ENCODE results near the gene AFDN. TPM values are rescaled to one million over a fixed set of nuclear protein-coding genes. Genes with fewer than 3 reads are reported as not detected.
"Not testable (repeated sequence)": the region's sequence is repeated elsewhere in the genome, so short reads cannot be mapped to it uniquely, and the experiment has no call there.

Gene AFDN
- total RNA-seq, 2 experiments from 2014 or later, result 12.5 to 13.9 TPM

DNA sequence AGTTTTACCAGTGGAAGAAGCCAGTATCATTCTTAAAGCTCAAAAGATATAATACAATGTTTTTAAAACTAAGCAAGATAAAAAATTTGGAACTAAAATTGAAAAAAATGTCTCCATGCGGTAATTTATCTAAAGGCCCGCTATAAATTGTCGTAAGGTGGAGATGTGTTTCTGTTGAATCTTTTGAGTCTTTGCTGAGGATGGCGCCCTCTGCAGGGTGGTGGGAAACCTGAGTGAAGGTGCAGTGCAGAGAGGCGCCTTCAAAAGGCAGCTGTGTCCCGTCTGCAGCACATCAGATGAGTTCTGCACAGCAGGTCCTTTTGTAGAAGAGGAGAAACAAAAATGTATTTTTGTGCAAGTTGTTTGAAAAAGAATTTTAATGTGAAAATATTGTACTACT, 141.4 kb downstream of the AFDN start:
- peak; percentile 51 for DNase-seq
- no peaks in the 10 kb centered on the region for H3K4me1 Mint-ChIP-seq (ENCODE audit: low read depth)
- H3K27me3 Mint-ChIP-seq (ENCODE audit: low read depth), result no peaks in the 10 kb centered on the region
- no peaks in the 10 kb centered on the region for H3K36me3 Mint-ChIP-seq (ENCODE audit: low read depth)
- CTCF ChIA-PET, result no interaction called here
- no peak overlapping the region for H3K4me3 Mint-ChIP-seq
- no peak overlapping the region for H3K27ac Mint-ChIP-seq
- intact Hi-C loops (cut with micrococcal nuclease), result no loop called here
- H3K9me3 Mint-ChIP-seq, result no peaks in the 10 kb centered on the region

DNA sequence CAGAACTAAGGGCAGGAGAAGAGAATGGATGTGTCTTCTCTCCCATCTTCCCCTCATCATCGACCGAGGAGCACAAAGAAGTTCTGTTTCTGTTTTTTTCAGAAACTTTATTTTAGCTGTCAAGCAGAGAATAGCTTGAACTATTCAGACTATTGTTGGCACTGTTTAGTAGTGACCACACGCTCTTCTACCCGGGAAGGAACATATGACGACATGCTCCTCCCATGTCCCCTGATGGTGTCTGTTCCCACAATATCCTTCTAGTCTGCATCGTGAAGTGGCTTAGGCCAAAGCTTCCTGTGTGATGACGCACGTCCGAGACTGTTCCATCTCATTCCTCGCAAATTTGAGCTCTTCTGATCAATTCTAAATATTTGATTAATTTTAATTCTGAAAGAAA, 143.5 kb downstream of the AFDN start:
- no peak for DNase-seq
- peaks cover 4% of the 10 kb centered on the region for H3K27me3 Mint-ChIP-seq (ENCODE audit: low read depth)
- no peak overlapping the region for H3K27ac Mint-ChIP-seq
- CTCF ChIA-PET, result no interaction called here
- no peaks in the 10 kb centered on the region for H3K9me3 Mint-ChIP-seq
- no peaks in the 10 kb centered on the region for H3K4me1 Mint-ChIP-seq (ENCODE audit: low read depth)
- no peak overlapping the region for H3K4me3 Mint-ChIP-seq
- intact Hi-C loops (cut with micrococcal nuclease), result no loop called here
- no peaks in the 10 kb centered on the region for H3K36me3 Mint-ChIP-seq (ENCODE audit: low read depth)

DNA sequence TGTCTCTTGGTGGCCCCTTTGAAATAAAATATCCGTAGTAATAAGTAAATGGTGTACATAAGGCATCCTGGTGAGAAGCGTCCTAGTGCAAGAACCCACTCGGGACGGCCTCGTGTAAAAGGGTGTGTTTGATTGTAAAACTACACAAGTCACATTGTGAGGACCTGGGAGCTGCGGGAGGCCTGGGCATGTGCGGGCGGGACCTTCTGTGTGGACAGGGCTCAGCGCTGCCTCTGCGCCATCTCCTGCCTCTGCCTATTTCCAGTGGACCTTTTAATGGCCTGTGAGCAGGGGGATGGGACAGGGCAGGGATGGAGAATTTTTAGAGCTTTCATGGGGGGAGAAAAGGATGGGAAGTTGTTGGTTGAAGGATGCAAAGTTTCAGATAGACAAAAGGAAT, 145.5 kb downstream of the AFDN start:
- Mint-ChIP-seq H3K27ac (no peak overlapping the region), H3K27me3 (ENCODE audit: low read depth) (peaks cover 4% of the 10 kb centered on the region), H3K4me3 (no peak overlapping the region), H3K4me1 (ENCODE audit: low read depth) (no peaks in the 10 kb centered on the region), H3K9me3 (no peaks in the 10 kb centered on the region), H3K36me3 (ENCODE audit: low read depth) (no peaks in the 10 kb centered on the region)
- CTCF ChIA-PET, result no interaction called here
- intact Hi-C loops (cut with micrococcal nuclease), result no loop called here
- DNase-seq, result no peak

DNA sequence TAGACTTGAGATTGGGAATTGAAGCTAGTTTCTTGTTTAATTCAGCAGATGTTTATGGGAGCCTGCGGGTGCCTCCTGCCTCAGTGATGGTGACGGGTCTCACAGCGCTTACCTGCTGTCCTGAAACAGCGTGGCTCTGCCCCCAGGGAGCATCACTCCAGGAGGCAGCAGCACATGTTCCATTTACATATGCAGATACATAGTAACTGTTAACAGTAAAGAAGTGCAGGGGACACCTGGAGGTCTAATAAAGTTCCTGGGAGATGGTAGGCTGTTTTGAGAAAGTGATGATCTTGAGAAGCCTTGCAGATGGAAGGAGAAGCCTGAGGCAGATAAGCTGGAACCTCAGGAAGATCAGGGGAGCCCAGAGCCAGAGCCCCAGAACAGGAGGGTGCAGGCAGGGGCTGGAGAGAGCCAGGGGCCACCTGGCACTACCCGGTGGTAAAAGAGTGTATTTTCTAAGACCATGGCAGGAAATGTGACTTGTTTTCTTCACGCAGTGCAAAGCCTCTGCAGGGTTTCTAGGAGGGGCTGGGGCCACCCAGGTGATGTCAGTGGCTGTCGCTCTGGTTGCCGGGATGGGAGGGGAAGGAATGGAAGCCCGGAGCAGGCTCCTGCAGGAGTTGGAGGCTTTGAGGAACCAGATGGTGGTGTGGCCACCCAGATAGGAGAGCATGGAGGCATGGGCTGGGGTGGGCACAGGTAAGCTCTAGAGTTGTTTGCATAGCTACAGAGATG, 146.6 kb downstream of the AFDN start:
- DNase-seq, result no peak
- Mint-ChIP-seq H3K27me3 (ENCODE audit: low read depth) (peaks cover 6% of the 10 kb centered on the region), H3K9me3 (no peaks in the 10 kb centered on the region), H3K36me3 (ENCODE audit: low read depth) (no peaks in the 10 kb centered on the region), H3K4me1 (ENCODE audit: low read depth) (no peaks in the 10 kb centered on the region), H3K4me3 (no peak overlapping the region), H3K27ac (no peak overlapping the region)
- CTCF ChIA-PET, result no interaction called here
- intact Hi-C loops (cut with micrococcal nuclease), result no loop called here

DNA sequence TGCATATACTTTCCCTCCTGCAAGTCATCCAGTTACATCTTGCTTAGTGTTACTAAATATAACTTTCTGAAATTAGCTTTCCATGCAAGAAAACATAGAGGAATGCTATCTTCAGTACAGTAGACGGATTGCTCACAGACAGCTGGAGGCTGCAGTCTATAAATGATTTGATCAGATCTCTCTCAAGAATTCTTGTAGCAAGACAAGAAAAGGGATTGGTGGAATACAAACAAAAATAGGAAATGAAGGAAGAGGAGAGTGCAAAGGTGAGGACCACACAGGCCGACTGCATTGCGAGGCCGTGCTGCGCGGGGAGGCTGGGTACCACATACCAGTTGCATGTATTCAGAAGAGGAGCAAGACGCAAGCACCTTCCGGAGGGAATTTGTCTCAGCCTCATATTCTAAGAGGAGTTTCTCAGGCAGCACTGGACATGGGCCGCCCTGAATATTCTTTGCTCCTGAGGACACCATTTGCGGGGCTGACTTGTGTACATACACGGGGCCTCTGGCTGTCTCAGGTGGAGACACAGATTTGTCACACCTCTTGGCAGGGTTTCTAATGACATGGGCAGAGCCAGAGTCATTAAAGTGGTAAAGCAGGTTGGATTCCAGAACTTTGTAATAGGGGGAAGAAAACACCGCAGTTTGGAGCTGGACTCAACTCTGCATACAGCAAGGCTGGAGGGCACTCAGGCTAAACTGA, 148.1 kb downstream of the AFDN start:
- no peak overlapping the region for H3K4me3 Mint-ChIP-seq
- H3K9me3 Mint-ChIP-seq, result no peaks in the 10 kb centered on the region
- H3K27me3 Mint-ChIP-seq (ENCODE audit: low read depth), result peaks cover 6% of the 10 kb centered on the region
- intact Hi-C loops (cut with micrococcal nuclease), result no loop called here
- no peak overlapping the region for H3K27ac Mint-ChIP-seq
- DNase-seq, result no peak
- H3K4me1 Mint-ChIP-seq (ENCODE audit: low read depth), result no peaks in the 10 kb centered on the region
- CTCF ChIA-PET, result no interaction called here
- H3K36me3 Mint-ChIP-seq (ENCODE audit: low read depth), result no peaks in the 10 kb centered on the region

DNA sequence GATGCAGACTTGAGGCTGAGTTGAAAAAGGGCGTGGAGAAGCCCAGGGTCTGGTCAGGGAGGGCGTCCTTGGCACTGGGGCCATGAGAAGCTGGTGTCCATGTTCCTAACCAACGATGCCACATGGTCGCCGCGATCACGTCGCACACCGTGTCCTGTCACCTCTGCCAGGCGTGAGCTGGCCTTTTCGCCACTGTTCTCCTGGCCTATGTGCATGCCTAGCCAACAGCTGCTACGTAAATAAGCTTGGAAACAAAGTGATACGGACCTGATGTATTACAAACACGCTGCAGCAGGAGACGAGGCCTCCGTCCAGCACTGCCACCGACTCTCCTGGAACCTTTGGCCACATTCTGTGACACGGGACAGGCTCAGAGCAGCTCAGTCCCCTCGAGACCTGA, 148.7 kb downstream of the AFDN start:
- CTCF ChIA-PET, result no interaction called here
- H3K4me1 Mint-ChIP-seq (ENCODE audit: low read depth), result no peaks in the 10 kb centered on the region
- DNase-seq, result no peak
- H3K27me3 Mint-ChIP-seq (ENCODE audit: low read depth), result peaks cover 6% of the 10 kb centered on the region
- no peaks in the 10 kb centered on the region for H3K9me3 Mint-ChIP-seq
- no peak overlapping the region for H3K27ac Mint-ChIP-seq
- no peaks in the 10 kb centered on the region for H3K36me3 Mint-ChIP-seq (ENCODE audit: low read depth)
- no peak overlapping the region for H3K4me3 Mint-ChIP-seq
- intact Hi-C loops (cut with micrococcal nuclease), result no loop called here

DNA sequence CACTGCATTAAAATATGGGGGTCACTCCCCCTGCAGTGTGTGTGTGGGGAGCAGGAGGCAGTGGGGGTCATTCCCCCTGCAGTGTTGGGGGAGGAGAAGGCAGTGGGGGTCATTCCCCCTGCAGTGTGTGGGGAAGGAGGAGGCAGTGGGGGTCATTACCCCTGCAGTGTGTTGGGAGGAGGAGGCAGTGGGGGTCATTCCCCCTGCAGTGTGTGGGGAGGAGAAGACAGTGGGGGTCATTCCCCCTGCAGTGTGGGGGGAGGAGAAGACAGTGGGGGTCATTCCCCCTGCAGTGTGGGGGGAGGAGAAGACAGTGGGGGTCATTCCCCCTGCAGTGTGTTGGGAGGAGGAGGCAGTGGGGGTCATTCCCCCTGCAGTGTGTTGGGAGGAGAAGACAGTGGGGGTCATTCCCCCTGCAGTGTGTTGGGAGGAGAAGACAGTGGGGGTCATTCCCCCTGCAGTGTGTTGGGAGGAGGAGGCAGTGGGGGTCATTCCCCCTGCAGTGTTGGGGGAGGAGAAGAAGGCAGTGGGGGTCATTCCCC, 149.5 kb downstream of the AFDN start:
- DNase-seq; H3K4me1 Mint-ChIP-seq (ENCODE audit: low read depth); H3K27me3 Mint-ChIP-seq (ENCODE audit: low read depth); H3K27ac Mint-ChIP-seq; intact Hi-C loops (cut with micrococcal nuclease); H3K36me3 Mint-ChIP-seq (ENCODE audit: low read depth); H3K9me3 Mint-ChIP-seq; H3K4me3 Mint-ChIP-seq; CTCF ChIA-PET: not testable (repeated sequence)

DNA sequence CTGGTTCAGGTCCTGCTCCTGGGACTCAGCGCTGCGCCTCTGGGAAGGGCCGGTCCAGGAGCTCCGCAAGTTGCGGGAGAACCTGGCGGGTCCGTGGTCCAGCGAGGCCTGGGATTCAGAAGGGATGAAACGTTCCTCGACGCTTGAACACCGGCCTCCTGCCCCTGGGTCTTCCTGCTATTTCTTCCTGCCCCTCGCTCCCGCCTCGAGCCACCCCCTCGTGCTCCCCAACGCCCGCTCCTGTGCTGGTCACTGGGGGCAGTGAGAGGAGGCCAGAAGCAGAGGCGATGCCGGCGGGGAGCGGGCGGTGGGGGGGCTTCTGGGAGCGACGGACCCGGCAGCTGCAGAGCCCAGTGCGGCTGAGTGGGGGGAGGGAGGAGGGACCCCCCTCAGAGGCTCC, 150.0 kb downstream of the AFDN start:
- no peaks in the 10 kb centered on the region for H3K9me3 Mint-ChIP-seq

DNA sequence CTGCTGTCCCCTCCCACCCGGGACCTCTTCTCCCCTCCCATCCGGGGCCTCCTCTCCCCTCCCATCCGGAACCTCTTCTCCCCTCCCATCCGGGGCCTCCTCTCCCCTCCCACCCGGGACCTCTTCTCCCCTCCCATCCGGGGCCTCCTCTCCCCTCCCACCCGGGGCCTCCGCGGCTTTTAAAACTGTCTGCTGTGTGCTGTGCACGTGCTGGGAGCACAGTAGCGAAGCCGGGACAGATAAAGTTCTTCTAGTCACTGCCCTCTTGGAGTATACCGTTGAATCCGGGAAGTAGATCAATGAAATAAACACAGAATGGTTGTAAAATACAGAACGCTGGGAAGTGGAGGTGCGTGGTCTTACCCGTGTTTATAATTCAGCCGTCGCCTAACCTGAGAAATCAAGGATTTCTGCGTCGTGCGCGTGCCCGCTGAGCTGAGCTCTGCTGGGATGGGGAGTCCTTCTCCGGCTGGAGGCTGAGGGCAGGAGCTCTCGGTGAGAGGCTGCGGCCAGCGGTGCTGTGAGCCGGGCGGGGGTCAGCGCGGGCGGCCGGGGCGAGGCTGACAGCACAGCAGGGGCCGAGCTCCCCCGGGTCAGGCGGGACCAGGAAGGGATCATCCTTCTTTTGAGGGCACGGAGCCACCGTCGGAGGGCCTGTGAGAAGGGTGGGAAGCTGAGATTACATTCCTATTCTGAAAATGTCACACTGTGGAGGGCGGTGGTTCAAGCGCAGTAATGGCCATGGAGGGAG, 151.2 kb downstream of the AFDN start:
- no peak overlapping the region for H3K4me3 Mint-ChIP-seq
- no peaks in the 10 kb centered on the region for H3K36me3 Mint-ChIP-seq (ENCODE audit: low read depth)
- no peaks in the 10 kb centered on the region for H3K9me3 Mint-ChIP-seq
- H3K27ac Mint-ChIP-seq, result no peak overlapping the region
- H3K4me1 Mint-ChIP-seq (ENCODE audit: low read depth), result no peaks in the 10 kb centered on the region
- DNase-seq, result no peak
- peaks cover 6% of the 10 kb centered on the region for H3K27me3 Mint-ChIP-seq (ENCODE audit: low read depth)
- intact Hi-C loops (cut with micrococcal nuclease), result no loop called here
- CTCF ChIA-PET, result no interaction called here

More for the DNA sequence above, 150.0 kb downstream of the AFDN start:
- Mint-ChIP-seq H3K27me3 (ENCODE audit: low read depth) (peaks cover 6% of the 10 kb centered on the region), H3K36me3 (ENCODE audit: low read depth) (no peaks in the 10 kb centered on the region), H3K4me1 (ENCODE audit: low read depth) (no peaks in the 10 kb centered on the region), H3K27ac (no peak overlapping the region), H3K4me3 (no peak overlapping the region)
- DNase-seq, result no peak
- intact Hi-C loops (cut with micrococcal nuclease), result no loop called here
- CTCF ChIA-PET, result no interaction called here

DNA sequence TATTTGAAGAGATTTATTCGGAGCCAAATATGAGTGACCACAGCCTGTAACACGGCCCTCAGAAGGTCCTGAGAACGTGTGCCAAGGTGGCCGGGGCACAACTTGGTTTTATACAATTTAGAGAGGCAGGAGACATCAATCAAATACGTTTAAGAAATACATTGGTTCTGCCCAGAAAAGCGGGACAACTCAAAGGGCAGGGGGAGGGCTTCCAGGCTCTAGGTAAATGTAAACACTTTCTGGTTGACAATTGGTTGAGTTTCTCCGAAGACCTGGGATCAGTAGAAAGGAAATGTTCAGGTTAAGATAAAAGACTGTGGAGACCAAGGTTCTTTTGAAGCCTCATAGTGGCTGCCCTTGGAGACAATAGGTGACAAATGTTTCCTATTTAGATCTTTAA, 151.9 kb downstream of the AFDN start:
- CTCF ChIA-PET, result no interaction called here
- Mint-ChIP-seq H3K9me3 (no peaks in the 10 kb centered on the region), H3K36me3 (ENCODE audit: low read depth) (no peaks in the 10 kb centered on the region), H3K27me3 (ENCODE audit: low read depth) (peaks cover 6% of the 10 kb centered on the region), H3K4me3 (no peak overlapping the region), H3K27ac (no peak overlapping the region), H3K4me1 (ENCODE audit: low read depth) (no peaks in the 10 kb centered on the region)
- no peak for DNase-seq
- intact Hi-C loops (cut with micrococcal nuclease), result no loop called here

DNA sequence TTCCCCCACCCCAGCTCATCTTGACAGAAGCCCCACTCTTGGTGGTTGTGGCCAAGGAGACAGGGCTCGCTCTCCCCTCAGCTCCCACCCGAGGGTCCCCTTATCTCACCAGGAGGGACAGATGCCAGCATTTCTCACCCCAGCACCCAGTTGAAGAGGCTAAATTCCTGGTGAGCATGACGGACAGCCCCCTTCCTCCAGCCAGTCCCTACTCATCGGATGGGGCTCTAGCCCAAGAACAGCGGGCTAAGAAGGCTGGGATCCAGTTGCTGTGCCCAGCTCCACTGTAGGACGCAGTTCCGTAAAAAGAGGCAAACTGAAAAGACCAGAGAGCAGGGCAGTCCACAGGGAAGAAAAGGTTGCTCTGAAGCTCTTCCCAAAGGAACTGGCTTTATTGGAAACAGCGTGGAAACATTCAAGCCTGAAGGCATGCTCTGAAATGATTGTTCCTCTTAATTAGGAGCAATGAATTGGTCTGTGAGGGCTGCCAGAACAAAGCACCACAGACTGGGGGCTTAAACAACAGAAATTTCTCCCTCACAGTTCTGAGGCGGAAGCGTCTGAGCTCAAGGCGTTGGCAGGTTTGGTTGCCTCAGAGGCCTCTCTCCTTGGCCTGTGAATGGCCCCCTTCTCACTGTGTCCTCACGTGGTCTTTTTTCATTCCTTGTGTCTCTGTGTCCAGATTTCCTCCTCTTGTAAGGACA, 152.9 kb downstream of the AFDN start:
- Mint-ChIP-seq H3K9me3 (no peaks in the 10 kb centered on the region), H3K27ac (no peak overlapping the region), H3K4me3 (no peak overlapping the region), H3K27me3 (ENCODE audit: low read depth) (peaks cover 6% of the 10 kb centered on the region), H3K4me1 (ENCODE audit: low read depth) (no peaks in the 10 kb centered on the region), H3K36me3 (ENCODE audit: low read depth) (no peaks in the 10 kb centered on the region)
- DNase-seq, result no peak
- CTCF ChIA-PET, result no interaction called here
- intact Hi-C loops (cut with micrococcal nuclease), result no loop called here

DNA sequence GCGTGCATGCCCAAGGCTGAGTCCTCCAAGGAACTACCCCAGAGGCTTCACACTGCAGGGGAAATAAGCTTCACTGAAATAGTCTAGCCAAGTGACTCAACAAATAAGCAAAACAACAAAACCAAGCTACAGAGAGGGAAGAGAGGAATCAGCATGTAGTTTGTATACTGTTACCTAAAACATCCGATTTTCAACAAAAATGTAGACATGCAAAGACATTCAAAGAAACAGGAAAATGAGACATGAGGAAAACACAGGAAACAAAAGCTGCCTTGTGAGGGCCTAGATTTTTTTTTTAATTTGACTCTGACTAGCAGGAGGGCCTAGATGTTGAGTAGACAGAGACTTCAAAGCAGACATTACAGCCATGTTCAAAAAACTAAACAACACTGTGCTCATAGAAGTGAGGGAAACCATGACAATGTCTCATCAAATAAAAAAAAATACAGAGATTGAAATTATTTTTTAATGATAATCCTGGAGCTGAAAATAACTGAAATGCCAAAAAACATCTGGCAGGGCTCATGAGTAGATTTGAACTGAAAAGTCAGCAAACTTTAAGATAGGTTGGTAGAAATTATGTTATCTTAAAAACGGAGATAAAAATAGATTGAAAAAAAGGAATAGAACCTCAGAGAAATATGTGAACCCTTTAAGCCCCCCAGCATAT, 154.3 kb downstream of the AFDN start:
- no peak for DNase-seq
- H3K9me3 Mint-ChIP-seq, result no peaks in the 10 kb centered on the region
- H3K27me3 Mint-ChIP-seq (ENCODE audit: low read depth), result peaks cover 2% of the 10 kb centered on the region
- H3K4me3 Mint-ChIP-seq, result no peak overlapping the region
- no peak overlapping the region for H3K27ac Mint-ChIP-seq
- CTCF ChIA-PET, result no interaction called here
- no peaks in the 10 kb centered on the region for H3K4me1 Mint-ChIP-seq (ENCODE audit: low read depth)
- H3K36me3 Mint-ChIP-seq (ENCODE audit: low read depth), result no peaks in the 10 kb centered on the region
- intact Hi-C loops (cut with micrococcal nuclease), result no loop called here

Measured in activated naive CD4-positive, alpha-beta T cell treated with anti-CD3 and anti-CD28 coated beads for 36 hours (primary cell).